SW 1271 (cell line): ENCODE data around the gene CST11.

Source experiments
- DNase-seq, 2 experiments: peaks; one replicate each; lab custom pipeline; 2025; lab: John Stamatoyannopoulos, UW

CST11 gene

GRCh38 chr20:23453549-23454543 is 1.2 kb upstream of the CST11 start:
- no peak for DNase-seq

- no peak for DNase-seq
These were observed 654 bp downstream of the CST11 start for GRCh38 chr20:23451956-23452487.

DNA sequence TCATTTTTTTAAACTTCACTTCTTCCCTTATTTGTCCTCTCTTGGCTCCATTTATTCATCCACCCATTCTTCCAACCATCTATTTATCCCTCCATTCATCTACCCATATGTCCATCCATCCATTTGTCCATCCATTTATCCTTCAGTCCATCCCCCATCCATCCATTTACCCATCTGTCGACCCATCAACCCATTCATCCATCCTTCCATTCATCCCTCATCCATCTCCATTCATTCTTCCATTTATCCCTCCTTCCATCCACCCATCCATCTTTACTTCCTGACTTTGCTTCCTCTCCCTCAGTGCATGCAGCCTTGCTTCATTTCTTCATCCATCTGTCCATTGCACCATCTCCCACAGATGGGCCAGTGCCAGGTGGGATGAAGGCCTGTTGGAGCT is 1.8 kb downstream of the CST11 start:
- no peak for DNase-seq

- no peak for DNase-seq
These were observed 3.3 kb downstream of the CST11 start for GRCh38 chr20:23449421-23449820.

DNA sequence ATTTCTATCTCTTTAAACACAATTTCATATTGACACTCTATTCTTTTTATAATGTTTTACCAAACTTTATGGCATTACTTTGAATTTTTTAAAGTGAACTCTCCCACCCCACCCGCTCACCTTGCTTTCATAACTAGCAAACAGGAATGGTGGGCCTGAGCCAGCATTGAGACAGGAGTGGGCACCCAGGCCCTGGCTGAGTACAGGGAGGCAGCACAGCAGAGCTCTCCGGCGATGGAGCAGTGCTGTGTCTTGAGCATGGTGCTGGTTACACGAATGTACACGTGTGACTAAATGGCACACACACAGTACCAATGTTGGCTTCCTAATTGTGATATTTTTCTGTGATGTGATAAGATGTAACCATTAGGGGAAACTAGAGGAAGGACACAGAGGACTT is 4.5 kb downstream of the CST11 start:
- DNase-seq = no peak

GRCh38 chr20:23446505-23446904 is 6.2 kb downstream of the CST11 start:
- DNase-seq = peak in 1 of 2 experiments; percentile 18

DNA sequence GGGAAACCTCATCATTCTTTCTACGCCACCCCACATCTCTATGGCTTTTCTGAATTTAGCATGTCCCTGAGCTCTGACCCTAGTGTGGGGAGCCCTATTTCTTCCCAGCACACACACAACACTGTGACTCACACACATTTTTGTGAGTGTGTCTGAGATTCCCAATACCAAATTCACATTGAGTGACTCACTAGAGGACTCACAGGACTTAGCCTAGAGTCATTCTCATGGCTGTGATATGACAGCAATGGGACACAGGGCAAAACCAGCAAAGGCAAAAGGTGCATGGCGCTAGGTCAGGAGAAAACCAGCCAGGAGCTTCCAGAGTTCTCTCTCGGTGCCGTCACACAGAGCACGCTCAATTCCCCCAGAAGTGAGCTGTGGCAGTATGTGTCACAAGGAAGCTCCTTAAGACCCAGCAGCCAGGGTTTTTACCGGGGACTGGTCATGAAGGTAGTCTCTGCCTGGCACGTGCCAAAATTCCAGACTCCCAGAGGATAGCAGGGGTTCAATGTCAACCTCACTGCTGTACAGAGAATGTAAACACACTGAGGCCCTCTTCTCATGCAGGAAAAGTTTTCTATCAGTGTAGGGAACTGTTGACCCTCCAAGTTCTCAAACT is 7.0 kb downstream of the CST11 start:
- peak in 1 of 2 experiments; percentile 39 for DNase-seq

- DNase-seq = no peak
These were observed 7.8 kb downstream of the CST11 start for GRCh38 chr20:23444859-23445258.

DNA sequence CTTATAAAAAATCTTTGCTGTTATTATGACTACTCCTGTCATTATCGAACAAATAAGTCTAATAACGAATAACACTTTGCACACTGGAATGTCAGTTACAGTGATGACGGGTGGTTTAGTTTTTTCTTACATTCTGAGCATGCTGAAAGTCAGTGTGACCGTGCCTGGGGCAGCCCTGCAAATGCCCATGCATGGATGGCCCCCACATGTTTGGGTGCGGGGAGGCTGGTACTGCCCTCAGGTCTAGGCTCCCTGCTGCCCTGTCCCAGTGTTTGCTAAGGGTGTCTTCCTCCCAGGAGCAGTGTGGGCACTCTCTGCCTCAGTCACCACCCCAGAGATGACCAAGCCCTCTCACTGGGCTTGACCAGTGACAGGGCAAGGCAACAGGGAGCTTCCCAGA is 10.2 kb downstream of the CST11 start:
- no peak for DNase-seq

DNA sequence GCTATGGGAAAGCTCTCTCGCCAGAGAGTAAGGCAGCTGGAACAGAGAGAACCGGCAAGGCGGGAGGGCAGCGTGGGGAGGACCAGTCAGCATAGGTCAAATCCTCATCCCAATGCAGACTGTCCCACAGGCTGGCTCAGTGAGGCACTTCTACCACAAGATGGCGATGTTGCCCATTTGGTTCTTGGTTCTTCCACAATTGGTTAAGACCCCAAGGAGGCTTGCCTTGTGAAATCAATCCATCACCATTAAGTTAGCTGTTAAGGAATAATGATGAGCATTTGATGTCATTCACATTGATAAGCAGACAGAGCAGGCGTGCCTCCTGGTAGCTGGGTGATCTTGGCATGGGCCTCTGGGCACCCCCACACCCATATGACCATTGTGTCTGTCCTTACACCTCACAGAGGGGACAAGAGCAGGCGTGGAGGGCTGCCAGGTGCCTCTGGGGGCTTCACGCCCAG is 10.8 kb downstream of the CST11 start:
- DNase-seq = peak; percentile 37 to 67

DNA sequence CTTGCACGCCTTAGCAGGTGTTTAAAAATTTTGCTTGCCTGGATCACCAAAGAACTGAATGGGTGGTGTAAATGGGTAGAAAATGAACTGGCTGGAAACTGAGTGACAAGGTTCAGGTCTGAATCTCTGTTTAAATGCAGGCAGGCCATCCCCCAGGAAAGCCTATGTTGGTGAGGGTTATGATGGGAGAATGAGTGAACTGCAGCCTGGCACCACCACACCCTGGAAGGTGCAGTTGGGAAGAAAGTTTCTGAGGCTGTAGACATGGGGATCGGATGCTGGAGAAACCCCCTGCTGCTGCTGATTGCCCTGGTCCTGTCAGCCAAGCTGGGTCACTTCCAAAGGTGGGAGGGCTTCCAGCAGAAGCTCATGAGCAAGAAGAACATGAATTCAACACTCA is 12.7 kb downstream of the CST11 start:
- DNase-seq = no peak

DNA sequence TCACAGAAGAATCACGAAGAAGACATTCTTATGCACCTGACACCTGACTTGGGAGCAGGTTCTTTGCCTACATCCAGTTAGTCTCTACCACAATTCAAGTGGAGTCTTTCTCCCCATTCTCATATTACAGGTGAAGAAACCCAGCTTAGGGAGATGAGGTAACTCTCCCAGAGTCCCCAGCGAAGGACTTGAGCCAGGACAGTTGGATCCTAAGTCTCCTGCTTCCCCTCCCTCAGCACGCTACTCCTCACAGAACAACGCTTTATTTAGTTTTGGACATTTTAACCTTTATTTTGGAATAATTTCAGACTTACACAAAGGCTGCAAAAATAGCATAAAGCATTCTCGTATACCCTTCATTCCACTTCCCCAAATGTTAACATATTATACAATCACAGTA is 14.0 kb downstream of the CST11 start:
- no peak for DNase-seq

- no peak for DNase-seq
These were observed 15.4 kb downstream of the CST11 start for GRCh38 chr20:23437126-23437899.

DNA sequence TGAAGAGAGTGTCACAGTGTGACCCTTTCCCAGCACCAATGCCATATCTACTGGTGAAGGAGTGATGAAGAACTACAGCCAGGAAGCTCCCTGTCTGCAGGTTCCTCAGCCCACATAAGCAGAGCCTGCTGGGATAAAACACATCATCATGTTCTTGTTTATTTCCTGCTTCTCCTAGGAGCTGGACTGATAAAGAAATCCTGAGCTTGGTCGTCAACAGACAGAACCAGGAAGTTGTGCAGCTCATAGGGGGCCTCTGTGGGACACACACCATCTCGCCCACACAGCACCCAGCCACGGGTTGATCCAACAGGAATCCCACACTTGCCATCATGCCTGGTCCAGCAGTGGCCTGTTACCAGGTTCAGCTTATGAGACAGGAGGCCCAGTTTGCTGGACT is 16.0 kb downstream of the CST11 start:
- no peak for DNase-seq

DNA sequence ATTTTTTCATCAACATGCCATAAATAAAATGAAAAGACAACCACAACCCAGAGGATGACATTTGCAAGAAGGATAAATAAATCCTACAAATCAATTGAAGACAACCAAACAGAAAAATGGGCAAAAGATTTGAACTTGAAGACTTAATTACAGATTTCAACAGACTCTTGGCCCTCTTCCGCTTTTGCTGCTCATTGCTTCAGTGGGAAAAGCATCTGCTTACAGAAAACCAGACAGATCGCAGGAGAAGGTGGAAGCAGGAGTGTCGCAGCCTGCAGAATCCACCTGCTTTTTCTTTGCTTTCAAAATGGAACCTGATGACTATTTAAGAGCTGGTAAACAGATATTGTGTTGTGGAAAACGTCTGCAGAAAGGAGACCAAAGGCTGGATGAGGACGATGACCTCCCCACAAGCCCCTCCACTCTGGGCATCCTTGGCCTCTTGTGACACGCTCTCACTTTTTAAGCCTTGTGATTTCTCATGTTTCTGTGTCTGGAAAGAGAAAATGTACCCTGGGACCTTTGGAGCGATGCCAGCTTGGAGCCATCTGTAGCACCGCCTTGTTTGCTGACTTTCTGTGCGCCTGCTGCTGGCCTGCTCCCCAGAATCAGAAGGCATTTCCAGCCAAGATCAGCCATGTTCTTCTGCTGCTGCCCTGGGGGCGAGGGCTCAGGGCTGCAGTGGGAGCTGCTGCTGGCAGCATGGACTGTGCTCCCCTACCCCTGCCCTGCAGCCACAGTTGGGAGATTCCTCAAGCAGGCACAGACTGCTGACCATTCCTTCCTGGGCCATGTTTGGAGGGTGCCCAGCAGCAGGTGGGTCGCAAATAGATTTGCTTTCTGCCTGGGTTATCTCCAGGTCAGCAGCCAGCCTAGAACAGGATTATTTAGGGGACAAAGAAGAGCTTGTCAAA is 16.8 kb downstream of the CST11 start:
- DNase-seq = no peak

- DNase-seq = no peak
These were observed 18.0 kb downstream of the CST11 start for GRCh38 chr20:23434521-23435313.

GRCh38 chr20:23433628-23434027 is 19.0 kb downstream of the CST11 start:
- DNase-seq = no peak

DNA sequence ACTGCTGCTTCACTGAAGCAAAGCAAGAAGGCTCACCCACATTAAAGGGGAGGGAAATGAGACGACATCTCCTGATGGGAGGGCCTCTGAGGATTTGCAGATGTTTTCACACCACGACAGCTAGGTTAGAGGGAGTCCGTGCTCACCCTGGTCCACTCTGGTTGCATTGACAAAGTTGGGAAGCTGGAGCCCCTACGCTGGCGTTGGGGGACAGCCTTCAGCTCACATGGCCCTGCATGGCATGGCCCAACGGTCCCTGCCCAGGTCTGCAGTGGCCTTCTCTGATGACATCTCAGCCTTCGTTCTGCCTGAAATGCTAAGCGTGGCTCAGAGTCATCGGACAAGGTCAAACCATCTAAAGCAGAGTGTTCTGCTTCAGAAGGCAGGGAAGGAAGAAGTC is 27.5 kb downstream of the CST11 start:
- DNase-seq = no peak

GRCh38 chr20:23420943-23421931 is 31.4 kb downstream of the CST11 start, which contains the start of gene NAPB:
Gene NAPB, minus strand, starts transcription at chr20:23421488. Its CDS starts 86 bp downstream, at chr20:23421402.
- peak; percentile 74 to 91 for DNase-seq
